ENCODE data around the gene TBXA2R.
"Not testable (repeated sequence)": the region's sequence is repeated elsewhere in the genome, so short reads cannot be mapped to it uniquely, and the experiment has no call there.

TBXA2R gene

DNA sequence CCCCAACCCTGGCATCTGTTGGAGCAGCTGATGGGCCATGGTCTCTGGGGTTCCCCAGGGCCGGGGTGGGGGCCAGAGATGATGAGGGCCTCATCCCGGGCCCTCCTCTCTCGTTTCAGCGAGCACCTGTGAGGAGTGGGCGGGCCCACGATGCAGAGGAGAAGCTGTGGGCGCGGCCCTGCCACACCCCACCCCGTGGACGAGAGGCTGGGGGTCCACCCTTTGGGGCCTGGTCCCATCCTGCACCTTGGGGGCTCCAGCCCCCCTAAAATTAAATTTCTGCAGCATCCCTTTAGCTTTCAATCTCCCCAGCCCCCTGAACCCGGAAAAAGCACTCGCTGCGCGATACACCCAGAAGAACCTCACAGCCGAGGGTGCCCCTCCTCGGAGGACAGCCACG lies 28.3 kb downstream of the TBXA2R start:
- no peak for DNase-seq (ENCODE audit: low read depth in 2 of 2)

DNA sequence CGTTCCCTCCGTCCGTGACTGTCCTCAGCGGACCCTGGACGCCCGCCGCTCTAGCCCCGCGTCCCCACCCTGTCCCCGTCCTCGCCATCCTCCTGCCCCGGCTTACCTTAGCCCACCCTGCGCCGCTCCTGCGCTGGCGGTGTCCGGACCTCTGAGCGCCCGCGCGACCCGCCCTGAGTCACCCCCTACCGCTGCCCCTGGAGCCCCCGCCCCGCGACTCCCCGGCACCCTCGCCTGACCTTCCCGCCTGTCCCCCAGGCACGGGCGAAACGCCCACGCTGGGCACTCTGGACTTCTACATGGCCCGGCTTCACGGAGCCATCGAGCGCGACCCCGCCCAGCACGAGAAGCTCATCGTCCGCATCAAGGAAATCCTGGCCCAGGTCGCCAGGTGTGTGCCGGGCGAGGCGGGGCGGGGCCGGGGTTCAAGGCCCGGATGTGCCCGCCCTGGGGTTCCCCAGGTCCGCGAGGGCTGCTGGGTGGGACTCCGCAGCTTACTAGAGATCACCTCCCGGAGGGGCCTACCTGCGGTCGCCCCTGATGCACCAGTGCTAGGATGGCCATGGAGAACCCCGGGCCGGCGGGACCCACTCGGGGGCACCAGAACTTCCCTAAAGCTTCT lies 28.8 kb downstream of the TBXA2R start:
- DNase-seq (ENCODE audit: low read depth in 2 of 2): no peak

DNA sequence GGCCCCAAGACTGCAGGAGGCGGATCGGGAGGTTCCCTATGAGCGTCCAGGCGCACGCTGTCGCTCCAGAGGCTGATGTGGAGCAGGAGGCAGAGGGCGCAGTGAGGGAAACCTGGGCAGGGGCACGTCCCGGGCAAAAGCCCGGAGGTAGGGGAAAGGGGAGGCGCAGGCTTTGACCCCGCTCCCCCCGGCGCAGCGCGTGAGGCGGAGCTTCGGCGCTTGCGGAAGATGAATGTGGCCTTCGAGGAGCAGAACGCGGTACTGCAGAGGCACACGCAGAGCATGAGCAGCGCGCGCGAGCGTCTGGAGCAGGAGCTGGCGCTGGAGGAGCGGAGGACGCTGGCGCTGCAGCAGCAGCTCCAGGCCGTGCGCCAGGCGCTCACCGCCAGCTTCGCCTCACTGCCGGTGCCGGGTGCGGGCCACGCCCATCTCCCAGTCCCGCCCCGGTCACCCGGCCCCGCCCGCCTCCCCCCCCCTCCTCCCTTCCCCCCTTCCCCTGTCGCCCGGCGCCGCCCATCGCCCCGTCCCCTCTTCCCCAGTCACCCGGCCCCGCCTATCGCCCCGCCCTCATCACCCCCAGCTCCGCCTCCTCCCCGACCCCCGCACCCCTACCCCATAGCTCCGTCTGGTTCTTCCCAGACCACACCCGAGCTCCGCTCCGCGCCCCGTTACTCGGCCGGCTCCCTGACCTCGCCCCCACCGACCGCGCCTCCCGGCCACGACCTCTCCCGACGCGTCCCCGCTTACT lies 29.8 kb downstream of the TBXA2R start:
- peak; percentile 33 to 50 for DNase-seq (ENCODE audit: low read depth in 2 of 2)

DNA sequence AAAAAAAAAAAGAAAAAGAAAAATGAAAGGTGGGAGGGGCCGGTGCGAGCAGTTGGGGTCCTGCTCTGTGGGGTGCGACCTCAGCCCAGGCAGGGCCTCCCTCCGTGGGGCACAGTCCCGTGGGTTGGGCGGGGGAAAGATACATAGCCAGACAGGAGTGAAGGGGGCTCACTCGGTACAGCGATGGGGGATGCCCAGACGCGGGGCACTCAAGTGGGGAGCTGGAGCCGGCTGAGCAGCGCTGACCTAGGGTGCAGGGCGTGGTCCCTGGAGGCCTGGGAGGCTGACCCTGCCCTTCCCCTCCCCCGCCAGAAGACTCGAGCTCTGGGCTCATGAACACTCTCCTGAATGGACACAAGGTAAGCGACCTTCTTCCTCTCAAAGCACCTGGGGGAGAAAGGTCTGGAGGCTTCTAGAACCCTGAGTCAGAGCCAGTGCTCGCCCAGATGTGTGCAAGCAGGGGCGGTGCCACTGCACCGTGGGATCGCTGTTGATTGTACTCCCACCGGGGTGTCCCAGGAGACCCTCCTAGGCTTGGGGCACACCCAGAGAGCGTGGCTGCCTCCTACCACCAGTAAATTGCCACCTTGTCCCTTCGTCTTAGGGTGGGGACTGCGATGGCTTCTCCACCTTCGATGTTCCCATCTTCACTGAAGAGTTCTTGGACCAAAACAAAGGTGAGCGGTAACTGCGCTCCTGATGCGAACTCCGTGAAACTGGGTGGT lies 30.6 kb downstream of the TBXA2R start:
- no peak for DNase-seq (ENCODE audit: low read depth in 2 of 2)

DNA sequence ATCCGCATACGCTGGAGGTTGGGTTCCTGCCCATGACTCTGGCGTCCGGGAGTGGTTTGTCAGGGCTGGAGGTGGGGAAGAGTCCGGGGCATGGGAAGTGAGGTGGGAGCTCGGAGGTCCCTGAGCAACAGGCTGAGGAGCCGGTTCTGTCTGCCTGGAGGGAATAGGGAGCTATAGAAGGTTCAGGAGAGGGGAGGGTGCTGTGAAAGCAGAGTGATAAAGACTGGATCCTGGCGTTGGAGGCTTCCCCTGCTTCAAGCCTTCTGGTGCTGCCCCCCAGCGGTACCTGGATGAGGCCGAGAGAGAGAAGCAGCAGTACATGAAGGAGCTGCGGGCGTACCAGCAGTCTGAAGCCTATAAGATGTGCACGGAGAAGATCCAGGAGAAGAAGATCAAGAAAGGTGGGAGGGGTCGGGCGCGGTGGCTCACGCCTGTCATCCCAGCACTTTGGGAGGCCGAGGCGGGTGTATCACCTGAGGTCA lies 31.4 kb downstream of the TBXA2R start:
- no peak for DNase-seq (ENCODE audit: low read depth in 2 of 2)

DNA sequence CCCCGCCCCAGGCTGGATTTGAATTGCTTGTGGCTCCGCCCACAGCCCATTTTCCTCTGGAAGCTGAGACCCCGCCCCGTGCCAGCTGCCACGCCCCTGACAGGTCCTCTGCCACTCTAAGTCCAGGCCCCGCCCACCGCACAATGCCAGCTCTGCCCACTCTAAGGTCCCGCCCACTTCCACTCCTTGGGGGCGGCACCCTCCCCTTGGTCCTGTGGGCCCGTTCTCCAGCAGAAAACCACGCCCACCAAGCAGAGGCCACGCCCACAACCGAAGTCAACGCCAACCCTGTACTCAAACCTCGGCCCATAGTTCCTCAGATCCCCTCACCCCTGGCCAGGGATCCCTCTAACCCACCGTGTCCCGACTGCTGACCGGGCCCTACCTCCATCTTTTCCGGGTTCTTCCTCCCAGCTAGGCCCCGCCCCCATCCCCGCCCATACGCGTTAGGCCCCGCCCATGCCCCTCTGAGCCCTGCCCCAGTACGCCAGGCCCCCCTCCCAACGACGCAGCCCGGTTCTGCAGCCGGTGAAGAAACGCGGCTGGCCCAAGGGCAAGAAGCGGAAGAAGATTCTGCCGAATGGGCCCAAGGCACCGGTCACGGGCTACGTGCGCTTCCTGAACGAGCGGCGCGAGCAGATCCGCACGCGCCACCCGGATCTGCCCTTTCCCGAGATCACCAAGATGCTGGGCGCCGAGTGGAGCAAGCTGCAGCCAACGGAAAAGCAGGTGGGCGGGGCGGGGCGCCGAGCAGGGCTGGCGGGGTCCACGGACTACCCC lies 32.6 kb downstream of the TBXA2R start:
- peak; percentile 71 to 75 for DNase-seq (ENCODE audit: low read depth in 2 of 2)

DNA sequence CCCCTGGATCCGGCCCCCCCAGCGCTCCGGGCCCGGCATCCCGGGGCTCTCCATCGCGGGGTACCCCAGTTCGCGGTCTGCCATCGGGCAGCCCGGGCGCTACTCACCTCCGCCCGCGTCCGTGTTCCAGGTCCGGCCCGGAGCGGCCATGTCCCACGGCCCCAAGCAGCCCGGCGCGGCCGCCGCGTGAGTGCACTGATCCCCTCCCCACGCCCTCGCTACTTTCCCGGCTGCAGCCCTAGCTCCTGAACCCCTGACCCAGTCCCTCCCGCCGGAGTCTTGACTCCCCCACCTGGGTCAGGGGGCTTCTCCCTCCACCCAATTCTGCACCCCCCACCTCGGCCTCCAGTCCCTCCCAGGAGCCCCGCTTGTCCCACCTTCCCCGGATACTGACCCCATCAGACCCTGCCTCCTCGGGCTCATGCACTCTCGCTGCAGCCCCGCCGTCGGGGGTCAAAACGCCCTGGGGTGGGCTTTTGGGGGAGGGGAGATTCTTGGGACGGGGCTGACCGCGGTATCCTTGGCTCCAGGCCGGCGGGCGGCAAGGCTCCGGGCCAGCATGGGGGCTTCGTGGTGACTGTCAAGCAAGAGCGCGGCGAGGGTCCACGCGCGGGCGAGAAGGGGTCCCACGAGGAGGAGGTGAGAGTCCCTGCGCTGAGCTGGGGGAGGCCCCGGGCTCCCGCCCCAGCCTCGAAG lies 33.4 kb downstream of the TBXA2R start:
- DNase-seq (ENCODE audit: low read depth in 2 of 2): no peak

DNA sequence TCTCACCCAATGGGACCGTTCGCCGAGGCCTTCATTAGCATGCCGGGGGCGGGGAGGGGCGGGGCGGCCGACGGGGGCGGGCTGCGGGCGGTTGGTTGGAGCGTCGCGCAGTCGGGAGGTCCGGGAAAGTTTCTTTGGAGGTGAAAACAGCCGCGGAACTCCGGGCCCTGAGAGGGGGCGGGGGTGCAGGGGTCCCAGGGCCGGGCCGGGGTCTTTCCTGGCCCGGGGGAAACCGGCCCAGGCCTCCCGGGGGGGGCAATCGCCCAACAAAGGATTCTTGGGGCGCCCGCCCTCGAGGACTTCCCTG lies 33.9 kb downstream of the TBXA2R start, which contains the start of gene HMG20B:
HMG20B (plus strand) TSS at position 90 of the 307 bp plus-strand sequence. CDS start 366 bp downstream, outside the sequence.
- DNase-seq (ENCODE audit: low read depth in 2 of 2): no peak

DNA sequence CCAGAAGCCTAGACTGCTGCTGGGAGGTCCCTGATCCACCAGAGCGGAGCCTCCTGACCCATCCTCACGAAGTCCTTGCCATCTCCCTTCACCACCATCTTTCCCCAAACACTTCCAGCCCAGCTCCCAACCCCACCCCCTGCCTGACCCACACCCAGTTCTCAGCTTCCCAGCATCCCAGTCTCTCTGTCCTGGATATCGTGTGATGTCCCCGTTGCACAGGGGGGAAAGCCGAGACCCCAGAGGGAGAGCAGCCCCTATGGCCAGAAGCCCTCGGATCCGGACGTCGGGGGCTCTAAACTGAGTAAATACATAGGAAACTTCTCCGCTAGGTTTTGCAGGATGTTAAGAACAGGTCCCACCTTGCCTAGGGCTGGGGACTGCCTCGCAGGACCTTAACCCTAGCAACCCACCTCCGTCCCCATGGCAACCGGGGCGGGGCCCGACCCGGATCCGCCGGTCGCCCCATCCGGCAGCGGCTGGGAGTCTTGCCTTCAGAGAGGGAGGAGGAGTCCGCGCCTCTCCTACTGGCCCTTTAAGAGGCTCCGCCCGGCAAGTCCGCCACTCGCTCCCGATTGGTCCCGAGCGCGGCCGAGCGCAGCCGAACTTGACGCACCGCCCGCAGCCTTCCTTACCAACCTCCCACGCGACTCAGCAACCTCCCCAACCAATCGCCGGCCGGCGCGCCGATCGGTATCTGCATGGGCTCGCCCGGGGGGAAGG lies 34.4 kb downstream of the TBXA2R start:
- DNase-seq (ENCODE audit: low read depth in 2 of 2): peak; percentile 99

DNA sequence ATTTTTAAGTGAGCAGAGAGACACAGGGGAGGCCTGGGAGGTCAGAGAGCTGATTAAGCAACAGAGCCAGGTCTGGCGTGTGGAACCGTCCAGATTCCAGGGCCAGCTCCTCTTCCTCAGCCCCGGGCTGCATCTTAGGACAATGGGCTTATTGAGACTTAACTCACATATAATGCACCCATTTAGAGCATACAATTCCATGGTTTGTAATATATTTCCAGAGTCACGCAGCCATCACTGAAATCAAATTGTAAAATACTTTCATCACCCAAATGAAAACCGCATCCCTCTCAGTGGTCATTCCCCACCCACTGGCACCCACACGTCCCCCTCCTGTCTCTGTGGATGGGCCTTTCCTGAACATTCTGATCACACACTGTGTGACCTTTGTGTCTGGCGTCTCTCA lies 36.1 kb downstream of the TBXA2R start:
- DNase-seq (ENCODE audit: low read depth in 2 of 2): no peak

DNA sequence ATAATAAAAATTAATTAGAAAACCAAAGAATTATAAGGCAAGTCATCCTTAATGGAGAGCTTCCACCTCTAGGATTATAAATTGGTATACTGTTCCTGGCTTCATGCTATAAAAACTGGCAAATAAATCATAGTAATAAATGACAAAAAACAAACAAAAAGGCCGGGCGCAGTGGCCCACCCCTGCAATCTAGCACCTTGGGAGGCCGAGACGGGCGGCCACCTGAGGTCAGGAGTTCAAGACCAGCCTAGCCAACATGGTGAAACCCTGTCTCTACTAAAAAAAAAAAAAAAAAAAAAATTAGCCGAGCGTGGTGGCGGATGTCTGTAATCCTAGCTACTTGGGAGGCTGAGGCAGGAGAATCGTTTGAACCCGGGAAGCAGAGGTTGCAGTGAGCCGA lies 36.6 kb downstream of the TBXA2R start:
- not testable (repeated sequence) for DNase-seq (ENCODE audit: low read depth in 2 of 2)

DNA sequence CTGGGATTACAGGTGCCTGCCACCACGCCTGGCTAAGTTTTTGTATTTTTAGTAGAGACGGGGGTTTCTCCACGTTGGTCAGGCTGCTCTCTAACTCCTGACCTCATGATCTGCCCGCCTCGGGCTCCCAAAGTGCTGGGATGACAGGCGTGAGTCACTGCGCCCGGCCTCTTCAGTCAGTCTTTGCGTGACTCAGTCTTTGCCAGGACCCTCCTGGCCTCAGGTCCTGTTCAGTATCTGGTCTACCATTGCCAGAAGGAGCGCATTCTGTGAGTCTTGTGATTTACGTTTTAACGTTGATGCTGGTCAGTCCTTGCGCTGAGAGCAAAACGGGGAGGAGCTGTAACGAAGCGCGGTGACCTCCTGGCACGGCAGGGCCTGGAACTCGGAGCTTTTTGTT lies 41.5 kb downstream of the TBXA2R start:
- DNase-seq (ENCODE audit: low read depth in 2 of 2): no peak

DNA sequence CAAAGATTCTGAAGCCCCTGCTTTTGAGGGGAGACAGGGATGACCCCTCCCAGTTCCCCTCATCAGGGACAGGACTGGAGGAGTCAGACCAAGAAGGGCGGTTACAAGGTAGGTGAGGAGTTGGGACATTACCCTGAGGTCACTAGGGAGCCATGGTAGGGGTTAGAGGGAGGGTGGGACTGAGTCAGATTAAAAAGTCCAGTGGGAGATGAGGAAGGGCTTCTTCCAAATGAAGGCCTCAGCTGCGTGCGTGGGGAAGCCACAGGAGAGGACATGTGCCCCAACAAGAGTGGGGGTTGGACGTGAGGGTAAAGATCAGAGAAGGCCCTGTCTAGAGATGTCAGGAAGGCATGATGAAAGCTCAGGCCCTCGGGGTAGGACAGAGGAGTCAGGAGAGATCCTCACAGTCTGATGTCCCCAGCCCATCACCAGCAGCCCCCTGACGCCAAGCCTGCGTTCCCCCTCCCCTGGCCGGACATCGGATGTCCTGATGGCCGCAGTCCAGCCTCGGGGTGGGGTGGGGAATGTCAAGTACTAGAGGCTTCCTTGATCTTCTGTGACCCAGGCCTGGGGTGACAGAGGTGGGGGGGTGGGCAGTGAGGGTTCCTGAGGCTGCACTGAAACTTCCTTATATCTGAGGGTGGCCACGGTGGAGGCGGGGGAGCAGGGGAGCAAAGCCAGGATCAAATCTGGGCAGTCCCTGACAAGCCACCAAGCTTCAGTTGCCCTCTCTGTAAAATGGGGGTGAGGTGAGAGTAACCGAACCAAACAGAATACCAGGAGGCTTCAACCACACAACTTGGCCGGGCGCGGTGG lies 42.8 kb downstream of the TBXA2R start:
- DNase-seq (ENCODE audit: low read depth in 2 of 2): no peak

DNA sequence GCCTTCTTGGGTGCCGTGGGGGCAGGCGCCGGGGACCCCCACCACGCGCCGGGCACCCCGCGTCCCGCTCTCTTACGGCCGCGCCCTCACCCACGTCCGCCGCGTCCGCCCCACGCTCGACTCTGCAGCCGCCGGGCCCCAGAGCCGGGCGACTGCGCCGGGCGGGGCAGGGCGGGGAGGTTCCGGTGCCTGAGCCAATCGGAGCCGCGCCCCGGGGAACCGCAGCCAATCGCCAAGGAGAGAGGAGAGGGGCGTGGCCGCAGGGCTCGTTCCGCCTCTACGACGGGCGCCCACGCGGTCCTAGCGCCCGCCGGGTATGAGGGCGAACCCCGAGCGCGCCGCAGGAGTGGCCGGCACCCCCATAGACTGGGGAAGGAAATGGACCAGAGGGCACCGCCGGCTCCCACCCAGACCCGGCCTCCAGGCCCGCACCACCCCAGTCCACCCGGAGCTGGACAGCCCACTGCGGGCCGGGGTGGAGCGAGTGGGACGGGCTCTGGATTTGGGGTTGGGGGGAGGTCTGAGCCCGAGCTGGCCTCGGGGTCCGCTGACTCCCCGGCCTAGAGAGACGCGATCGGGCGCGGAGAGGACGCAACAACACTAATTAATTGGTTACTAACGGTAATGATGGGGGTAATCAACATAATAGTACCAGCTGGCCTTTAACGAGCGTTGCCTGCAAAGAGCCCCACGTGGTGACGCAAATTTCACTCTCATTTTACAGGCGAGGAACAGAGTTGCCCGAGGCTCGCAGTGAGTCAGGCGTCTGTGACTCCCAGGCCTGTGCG lies 49.0 kb downstream of the TBXA2R start, which contains the start of gene MFSD12:
MFSD12 (minus strand) TSS at position 126 of the 788 bp plus-strand sequence. CDS start 183 bp downstream, outside the sequence.
- DNase-seq (ENCODE audit: low read depth in 2 of 2): peak; percentile 78 to 81

DNA sequence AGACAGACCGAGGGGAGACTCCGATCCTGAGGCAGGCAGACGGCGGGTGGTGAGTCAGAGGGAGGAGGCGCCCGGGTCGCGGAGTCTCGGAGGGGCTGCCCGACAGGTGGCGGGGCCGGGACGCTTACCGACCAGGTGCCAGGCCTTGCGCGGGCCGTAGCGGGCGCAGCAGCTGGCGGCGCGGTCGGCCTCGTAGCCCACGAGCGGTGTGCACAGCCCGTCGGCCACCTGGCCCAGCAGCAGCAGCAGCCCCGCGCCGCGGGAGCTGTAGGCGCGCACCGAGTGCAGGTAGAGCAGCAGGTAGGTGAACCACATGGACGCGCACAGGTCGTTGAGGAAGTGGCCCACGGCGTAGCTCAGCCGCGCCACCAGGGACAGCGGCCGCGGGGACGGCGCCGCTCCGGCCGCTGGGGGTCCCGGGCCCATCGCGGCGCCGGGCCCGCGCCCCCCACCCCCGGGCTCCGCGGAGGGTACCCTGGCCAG lies 49.7 kb downstream of the TBXA2R start:
- DNase-seq (ENCODE audit: low read depth in 2 of 2): no peak

DNA sequence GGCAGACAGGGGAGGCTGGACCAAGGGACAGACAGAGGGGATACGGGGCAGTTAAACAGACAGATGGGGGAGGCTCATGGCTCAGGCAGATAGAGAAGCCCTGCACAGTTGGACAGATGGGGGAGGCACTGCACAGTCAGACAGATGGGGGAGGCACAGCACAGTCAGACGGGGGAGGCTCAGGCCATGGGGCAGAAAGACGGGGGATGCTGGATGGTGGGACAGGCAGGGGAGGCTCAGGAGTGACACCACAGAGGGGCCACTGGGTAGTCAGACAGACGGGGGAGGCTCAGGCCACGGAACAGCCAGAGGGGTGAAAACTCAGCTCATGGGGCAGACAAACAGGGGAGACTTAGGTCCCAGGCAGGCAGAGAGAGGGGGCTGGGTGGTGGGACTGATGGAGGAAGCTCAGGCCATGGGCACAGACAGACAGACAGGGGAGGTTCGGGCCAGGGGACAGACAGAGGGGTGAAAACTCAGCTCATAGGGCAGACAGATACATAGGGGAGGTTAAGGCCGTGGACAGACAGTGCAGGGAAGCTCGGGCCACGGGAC lies 50.2 kb downstream of the TBXA2R start:
- no peak for DNase-seq (ENCODE audit: low read depth in 2 of 2)

DNA sequence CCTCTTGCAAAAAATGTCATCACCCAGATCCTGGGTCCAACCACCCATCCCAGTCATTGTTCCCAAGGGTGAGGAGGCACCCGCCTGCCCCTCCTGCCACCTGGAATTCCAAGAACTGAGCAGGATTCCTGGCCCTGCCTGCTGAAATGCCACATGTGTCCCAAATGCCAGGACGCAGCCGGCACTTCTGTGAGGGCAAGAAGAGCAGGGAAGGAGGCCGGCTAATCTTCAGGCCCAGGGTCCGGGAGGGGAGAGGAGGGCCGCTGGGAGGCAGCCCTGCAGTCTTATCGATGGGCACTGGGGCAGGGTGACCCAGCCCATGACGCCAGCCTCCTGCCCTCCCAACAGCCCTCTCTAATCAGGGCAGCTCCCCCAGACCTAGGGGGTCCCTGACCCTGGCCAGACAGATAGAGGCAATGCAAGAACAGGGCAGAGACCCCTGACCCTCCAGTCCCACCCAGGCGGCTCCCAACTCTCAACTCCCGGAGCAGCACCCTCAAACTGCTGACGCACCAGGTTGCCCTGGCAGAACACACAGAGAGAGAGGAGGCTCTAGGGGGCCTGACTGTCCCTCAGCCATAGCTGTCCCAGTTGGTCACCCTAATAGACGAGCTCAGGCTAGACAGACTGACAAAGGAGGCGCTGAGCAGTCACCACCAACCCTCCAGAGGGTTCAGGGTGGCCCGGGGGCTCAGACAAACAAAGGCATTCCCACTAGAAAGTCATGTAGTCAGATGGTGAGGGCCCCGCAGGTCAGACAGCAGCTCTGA lies 50.8 kb downstream of the TBXA2R start:
- no peak for DNase-seq (ENCODE audit: low read depth in 2 of 2)
